OCI-LY7 (cell line): Measurements from ENCODE around the gene PHACTR1. TPM values are rescaled to one million over a fixed set of nuclear protein-coding genes. Genes with fewer than 3 reads are reported as not detected.
A peak's percentile ranks its signal among the peaks of the same experiment; 100 is the strongest.

Experiments used
- BruUV-seq: library from RNA; stranded (reverse); fragments of 400-500 nt; replicated peaks from 2 replicates; lab custom pipeline; 2021; lab: Mats Ljungman, UMichigan
- CTCF ChIA-PET: fragments of 300-600 bp; sonication (Branson Sonifier 250); formaldehyde crosslinking; loops from one replicate; lab custom pipeline; 2022; ENCODE audit warnings: antibody characterized with exemption; ENCODE audit not compliant: unreplicated experiment; lab: Charles Lee
- POLR2A ChIA-PET: fragments of 300-600 bp; sonication (Branson Sonifier 250); formaldehyde crosslinking; loops from one replicate; lab custom pipeline; 2022; ENCODE audit warnings: antibody characterized with exemption; lab: Charles Lee
- DNase-seq: peaks from one replicate; pipeline ENCODE4 v3.0.0-alpha.2; 2015; ENCODE audit warnings: low spot score
- H2AFZ ChIP-seq: fragments of 200-600 bp; sonication (generic), shearing (Covaris generic); 2 replicates; pipeline ENCODE4 v1.6.1; 2014; ENCODE audit warnings: mild to moderate bottlenecking, antibody characterized with exemption, low read length, moderate library complexity
- H3K27ac ChIP-seq: fragments of 200-600 bp; sonication (generic); 2 replicates; pipeline ENCODE4 v1.5.1; 2014; ENCODE audit warnings: mixed run types, low read depth, mild to moderate bottlenecking, moderate library complexity, low read length, inconsistent platforms; ENCODE audit not compliant: poor library complexity, severe bottlenecking
- H3K36me3 ChIP-seq: fragments of 200-600 bp; sonication (generic); 2 replicates; pipeline ENCODE4 v1.6.1; 2014; ENCODE audit warnings: mild to moderate bottlenecking, antibody characterized with exemption, low read length, moderate library complexity, mixed read lengths; ENCODE audit not compliant: insufficient read depth
- H3K4me1 ChIP-seq: fragments of 200-600 bp; sonication (generic); 2 replicates; pipeline ENCODE4 v1.5.1; 2014; ENCODE audit warnings: mild to moderate bottlenecking, low read length; ENCODE audit not compliant: insufficient read depth, poor library complexity, severe bottlenecking
- H3K4me2 ChIP-seq: fragments of 200-600 bp; sonication (generic); 2 replicates; pipeline ENCODE4 v1.6.1; 2014; ENCODE audit warnings: mild to moderate bottlenecking, low read length
- H3K4me3 ChIP-seq: fragments of 200-600 bp; sonication (generic); 2 replicates; pipeline ENCODE4 v1.5.1; 2014; ENCODE audit warnings: mild to moderate bottlenecking, low read depth, low read length; ENCODE audit not compliant: poor library complexity, severe bottlenecking
- H3K79me2 ChIP-seq: fragments of 200-600 bp; sonication (generic); 2 replicates; pipeline ENCODE4 v1.6.1; 2016; ENCODE audit warnings: low read depth, mild to moderate bottlenecking, low read length, moderate library complexity, mixed read lengths; ENCODE audit not compliant: insufficient read depth
- H3K9me2 ChIP-seq: fragments of 200-600 bp; sonication (generic); 2 replicates; pipeline ENCODE4 v1.6.1; 2016; ENCODE audit warnings: mild to moderate bottlenecking, low read length, mixed read lengths; ENCODE audit not compliant: insufficient read depth
- H3K9me3 ChIP-seq: fragments of 200-600 bp; sonication (generic); 2 replicates; pipeline ENCODE4 v1.6.1; 2014; ENCODE audit warnings: mild to moderate bottlenecking, mixed run types, low read length, mixed read lengths
- H4K20me1 ChIP-seq: fragments of 200-600 bp; sonication (generic); 2 replicates; pipeline ENCODE4 v1.6.1; 2014; ENCODE audit warnings: mild to moderate bottlenecking, antibody characterized with exemption, low read length, moderate library complexity, mixed read lengths; ENCODE audit not compliant: insufficient read depth
- CTCF ChIP-seq: fragments of 200-600 bp; sonication (generic); conservative IDR thresholded peaks from 2 replicates; pipeline ENCODE4 v1.5.1; 2014; ENCODE audit warnings: mild to moderate bottlenecking, antibody characterized with exemption, low read length, moderate library complexity, mixed read lengths
- EZH2phosphoT487 ChIP-seq: fragments of 200-600 bp; sonication (generic); IDR thresholded peaks from 2 replicates; pipeline ENCODE4 v1.6.1; 2018; ENCODE audit warnings: low read depth, borderline replicate concordance, mild to moderate bottlenecking, mixed run types, antibody characterized with exemption, low read length, moderate library complexity, mixed read lengths
- intact Hi-C: fragments of 100-400 bp; cut with micrococcal nuclease; formaldehyde crosslinking; loops from one replicate; pipeline ENCODE4 v1.10.0; 2022; ENCODE audit not compliant: unreplicated experiment
- total RNA-seq, 2 experiments: library from RNA; depleted of rRNA in 1 of 2; stranded (reverse); fragments of >200 nt in 1 of 2; shearing (Covaris generic) in 1 of 2; gene quantifications; 2 replicates each; pipeline ENCODE4 v1.2.3, GENCODE V29; 2014 to 2022

Gene PHACTR1
- total RNA-seq, 2 experiments from 2014 or later: 25.1 to 46.6 TPM

GRCh38 chr6:13305288-13305687 is 588.7 kb downstream of the PHACTR1 start:
- CTCF ChIA-PET: interaction anchor here (0.7 to 2.1 kb wide), 3 partner anchors 23 to 182 kb away, joined by 3 to 5 read pairs (median 3); partner anchors contain the start of gene TBC1D7
- no peak overlapping the region; the same call in 1 of the 2 replicates for H2AFZ ChIP-seq

GRCh38 chr6:13305791-13306190 is 589.2 kb downstream of the PHACTR1 start:
- no peaks in the 10 kb centered on the region for H3K79me2 ChIP-seq
- H3K36me3 ChIP-seq: peaks cover 70% of the 10 kb centered on the region
- H3K4me2 ChIP-seq: peak overlapping the region; percentile 58; the same call in 1 of the 2 replicates
- no peak overlapping the region for H2AFZ ChIP-seq
- TF ChIP-seq CTCF (no peak), EZH2phosphoT487 (no peak)
- H3K4me1 ChIP-seq: peaks cover 47% of the 10 kb centered on the region
- ChIA-PET POLR2A (interaction anchor here (0.5 to 4.9 kb wide), 5 partner anchors 17 to 805 kb away, joined by 3 to 43 read pairs (median 3); partner anchors contain the start of gene TBC1D7), CTCF (interaction anchor here (2.1 kb wide), 1 partner anchor 25 kb away, joined by 5 read pairs; no protein-coding TSS in a partner anchor)
- BruUV-seq: no TSS peak
- H3K9me3 ChIP-seq: no peaks in the 10 kb centered on the region
- H3K4me3 ChIP-seq: no peak overlapping the region
- DNase-seq: no peak
- H3K27ac ChIP-seq: no peak overlapping the region
- H3K9me2 ChIP-seq: no peaks in the 10 kb centered on the region
- intact Hi-C loops: loop anchor here (2.0 kb wide), 1 partner anchor 21 kb away; no protein-coding TSS in a partner anchor
- 0 out of 2 replicates have a peak, but pooled peaks cover 9% of the 10 kb centered on the region for H4K20me1 ChIP-seq

More at GRCh38 chr6:13305288-13305687, 588.7 kb downstream of the PHACTR1 start:
- H3K79me2 ChIP-seq: no peaks in the 10 kb centered on the region
- 0 out of 2 replicates have a peak, but pooled peaks cover 9% of the 10 kb centered on the region for H4K20me1 ChIP-seq
- DNase-seq: peak; percentile 43
- H3K4me1 ChIP-seq: peaks cover 52% of the 10 kb centered on the region
- POLR2A ChIA-PET: interaction anchor here (0.5 to 4.9 kb wide), 8 partner anchors 9 to 806 kb away, joined by 3 to 43 read pairs (median 3); partner anchors contain the start of gene TBC1D7
- no peaks in the 10 kb centered on the region for H3K9me2 ChIP-seq
- H3K36me3 ChIP-seq: peaks cover 72% of the 10 kb centered on the region
- H3K9me3 ChIP-seq: no peaks in the 10 kb centered on the region
- H3K4me3 ChIP-seq: peak overlapping the region; percentile 40
- peak overlapping the region; percentile 65 for H3K27ac ChIP-seq
- TF ChIP-seq EZH2phosphoT487: no peak
- intact Hi-C loops: loop anchor here (2.0 kb wide), 1 partner anchor 22 kb away; no protein-coding TSS in a partner anchor
- no TSS peak for BruUV-seq
- peak overlapping the region; percentile 58 for H3K4me2 ChIP-seq

GRCh38 chr6:13307508-13307995 is 591.0 kb downstream of the PHACTR1 start:
- no peak overlapping the region for H3K4me3 ChIP-seq
- H3K9me3 ChIP-seq: no peaks in the 10 kb centered on the region
- H2AFZ ChIP-seq: no peak overlapping the region
- 0 out of 2 replicates have a peak, but pooled peaks cover 9% of the 10 kb centered on the region for H4K20me1 ChIP-seq
- BruUV-seq: no TSS peak
- TF ChIP-seq CTCF (no peak), EZH2phosphoT487 (no peak)
- no peaks in the 10 kb centered on the region for H3K79me2 ChIP-seq
- DNase-seq: no peak
- POLR2A ChIA-PET: interaction anchor here (1.4 to 4.6 kb wide), 2 partner anchors 11 to 21 kb away, joined by 3 to 26 read pairs; partner anchors contain the start of gene TBC1D7
- no peaks in the 10 kb centered on the region for H3K9me2 ChIP-seq
- H3K4me1 ChIP-seq: peaks cover 40% of the 10 kb centered on the region
- H3K27ac ChIP-seq: no peak overlapping the region
- intact Hi-C loops: no loop called here
- no peak overlapping the region for H3K4me2 ChIP-seq
- CTCF ChIA-PET: no interaction called here
- H3K36me3 ChIP-seq: peaks cover 58% of the 10 kb centered on the region
